Myocyte (in vitro differentiated cells): ENCODE results near the gene STK25. TPM values are rescaled to one million over a fixed set of nuclear protein-coding genes. Genes with fewer than 3 reads are reported as not detected.

Source experiments
- DNase-seq: peaks from one replicate; pipeline ENCODE4 v3.0.0-alpha.2; 2012; ENCODE audit warnings: low read depth
- polyA plus RNA-seq: library from polyadenylated mRNA; unstranded; fragments of >200 nt; gene quantifications from one replicate; pipeline ENCODE4 v1.2.1, GENCODE V29; 2012; ENCODE audit warnings: missing spikeins
- total RNA-seq: library from RNA; depleted of rRNA; stranded (reverse); fragments of >200 nt; gene quantifications from 2 replicates; pipeline ENCODE4 v1.2.3, GENCODE V29; 2014

STK25 gene
- 565 and 642 TPM in 2 replicates for total RNA-seq
- 278 TPM for polyA plus RNA-seq

DNA sequence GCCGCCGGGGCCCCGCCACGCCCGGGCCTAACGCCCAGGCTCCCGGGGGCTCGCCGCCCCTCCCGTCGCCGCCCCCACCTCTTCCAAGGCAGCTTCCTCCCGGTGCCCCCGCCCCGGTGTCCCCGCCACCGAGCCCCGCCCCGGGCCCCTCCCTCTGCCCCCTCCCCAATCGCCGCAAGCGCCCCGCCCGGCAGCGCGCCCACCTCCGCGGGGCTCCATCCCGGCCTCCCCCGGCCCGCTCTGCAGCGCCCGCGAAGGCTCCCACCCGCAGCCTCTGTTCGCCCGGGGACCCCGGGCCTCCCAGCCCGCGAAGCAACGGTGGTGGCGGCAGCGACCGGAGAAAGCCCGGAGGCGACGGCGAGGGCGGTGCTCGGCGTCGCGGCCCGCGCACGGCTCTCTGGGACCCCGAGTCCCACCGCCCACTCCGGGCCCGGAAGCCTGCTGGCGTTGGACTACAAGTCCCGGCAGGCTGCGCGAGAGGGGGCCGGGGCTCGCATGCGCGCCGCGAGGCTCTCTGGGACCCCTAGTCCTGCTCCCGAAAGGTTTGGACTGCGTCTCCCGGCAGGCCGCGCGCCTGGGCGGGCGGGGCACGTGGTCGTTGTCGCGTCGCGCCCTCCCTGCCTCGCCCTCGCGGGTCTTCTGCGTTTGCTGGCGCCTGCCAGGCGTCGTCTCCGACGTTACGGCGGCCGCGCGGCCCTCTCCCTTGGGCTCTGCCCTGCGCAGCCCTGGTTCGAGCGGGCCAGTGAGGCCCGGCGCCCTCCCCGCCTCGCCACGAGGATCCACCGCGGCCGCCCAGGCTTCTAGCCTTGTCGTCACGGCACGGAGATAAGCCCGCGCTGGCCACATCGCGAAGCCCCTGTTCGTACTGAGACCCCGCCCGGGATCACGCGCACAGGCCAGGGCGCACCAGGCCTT is at the start of gene STK25:
STK25 (minus strand) TSS at position 345 of the 915 bp plus-strand sequence. CDS start 549 bp downstream, outside the sequence.
- DNase-seq = peak; percentile 99

DNA sequence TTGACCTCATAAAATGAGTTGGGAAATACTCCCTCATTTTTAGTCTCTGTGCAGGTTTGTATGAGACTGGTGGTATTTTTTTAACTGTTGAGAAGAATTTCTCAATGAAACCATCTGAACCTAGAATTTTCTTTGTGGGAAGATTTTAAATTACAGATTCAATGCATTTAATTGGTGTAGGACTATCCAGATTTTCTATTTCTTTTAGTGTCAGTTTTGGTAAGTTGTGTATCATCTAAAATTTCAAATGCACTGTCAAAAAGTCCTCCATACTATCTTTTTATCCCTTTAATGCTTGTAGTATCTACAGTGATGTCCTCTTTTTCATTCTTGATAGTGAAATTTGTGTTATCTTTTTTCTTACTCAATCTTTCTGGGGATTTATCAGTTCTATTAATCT is 48.4 kb upstream of the STK25 start:
- DNase-seq = no peak

DNA sequence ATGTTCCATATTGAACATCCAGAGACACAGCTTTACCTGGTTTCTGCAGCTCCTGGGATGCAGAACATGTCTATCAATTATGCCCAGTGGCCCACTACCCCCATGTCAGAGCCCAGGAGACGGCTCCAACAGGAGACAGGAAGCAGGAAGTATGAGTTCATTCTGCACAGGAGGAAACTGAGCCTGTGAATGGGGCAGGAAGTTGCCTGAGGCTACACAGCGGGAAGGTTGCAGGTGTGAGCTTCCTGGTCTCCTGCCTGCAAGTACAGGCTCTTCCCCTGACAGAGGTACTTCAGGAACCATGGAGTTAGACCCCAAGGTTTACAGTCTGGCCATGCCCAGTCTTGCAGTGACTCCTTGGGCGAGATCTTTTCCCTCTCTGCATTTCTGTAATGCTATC is 47.3 kb upstream of the STK25 start:
- no peak for DNase-seq

DNA sequence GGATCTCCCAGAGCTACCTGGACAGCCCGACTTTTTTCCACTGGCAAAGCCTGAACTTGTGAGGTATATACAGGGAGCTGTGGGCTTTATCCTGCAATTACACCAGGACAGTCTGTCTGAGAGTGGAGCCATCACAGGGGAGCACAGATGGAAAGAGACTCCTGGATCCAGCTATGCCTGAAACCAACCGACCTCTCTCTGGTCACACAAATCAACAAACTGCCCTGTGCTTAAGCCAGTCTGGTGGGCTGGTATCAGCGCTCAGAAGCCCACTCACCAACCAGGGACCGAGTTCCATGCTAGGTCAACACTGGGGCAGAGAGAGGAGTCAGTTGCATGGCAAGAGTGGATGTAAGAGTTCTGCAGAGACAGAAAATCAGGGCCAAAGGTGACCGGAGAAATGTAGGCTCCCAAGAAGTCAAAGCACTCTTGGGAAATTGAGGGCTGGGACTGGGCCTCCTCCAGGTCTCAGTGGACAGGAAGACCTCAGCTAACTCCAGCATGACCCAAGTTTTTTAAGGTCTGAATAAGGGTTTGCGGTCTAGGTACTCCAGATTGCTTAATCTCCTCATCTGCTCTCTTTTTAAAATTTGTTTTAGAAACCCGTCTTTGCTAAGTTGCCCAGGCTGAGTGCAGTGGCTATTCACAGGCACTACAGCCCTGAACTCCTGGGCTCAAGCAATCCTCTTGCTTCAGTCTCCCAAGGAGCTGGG is 46.4 kb upstream of the STK25 start:
- no peak for DNase-seq

DNA sequence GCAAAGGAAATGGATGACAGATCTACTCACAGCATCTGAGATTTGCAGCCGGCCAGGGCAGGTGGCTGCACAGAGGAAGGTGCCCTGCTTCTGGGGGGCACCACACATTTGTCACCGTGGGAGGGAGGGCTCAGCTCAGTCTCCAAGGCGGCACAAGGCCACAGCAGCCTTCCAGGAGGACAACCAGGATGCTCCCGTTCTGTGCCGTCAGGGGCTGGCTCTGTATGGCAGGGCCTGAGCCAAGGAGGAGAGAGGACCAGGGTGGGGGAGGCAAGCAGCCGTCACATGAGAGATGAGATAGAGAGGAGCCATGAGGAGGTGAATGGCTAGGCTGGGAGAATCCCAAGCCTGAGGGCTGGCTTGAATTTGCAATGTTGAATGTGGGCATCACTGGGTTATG is 45.6 kb upstream of the STK25 start:
- no peak for DNase-seq

DNA sequence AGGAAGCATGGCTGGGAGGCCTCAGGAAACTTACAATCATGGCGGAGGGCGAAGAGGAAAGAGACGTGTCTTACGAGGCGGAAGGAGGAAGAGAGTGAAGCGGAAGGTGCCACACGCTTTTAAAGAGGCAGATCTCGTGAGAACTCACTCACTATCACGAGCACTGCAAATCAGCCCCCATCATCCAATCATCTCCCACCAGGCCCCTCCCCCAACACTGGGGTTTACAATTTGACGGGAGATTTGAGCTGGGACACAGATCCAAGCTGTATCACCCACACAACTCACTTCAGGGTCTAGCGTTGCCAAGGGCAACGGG is 45.1 kb upstream of the STK25 start:
- DNase-seq = no peak

DNA sequence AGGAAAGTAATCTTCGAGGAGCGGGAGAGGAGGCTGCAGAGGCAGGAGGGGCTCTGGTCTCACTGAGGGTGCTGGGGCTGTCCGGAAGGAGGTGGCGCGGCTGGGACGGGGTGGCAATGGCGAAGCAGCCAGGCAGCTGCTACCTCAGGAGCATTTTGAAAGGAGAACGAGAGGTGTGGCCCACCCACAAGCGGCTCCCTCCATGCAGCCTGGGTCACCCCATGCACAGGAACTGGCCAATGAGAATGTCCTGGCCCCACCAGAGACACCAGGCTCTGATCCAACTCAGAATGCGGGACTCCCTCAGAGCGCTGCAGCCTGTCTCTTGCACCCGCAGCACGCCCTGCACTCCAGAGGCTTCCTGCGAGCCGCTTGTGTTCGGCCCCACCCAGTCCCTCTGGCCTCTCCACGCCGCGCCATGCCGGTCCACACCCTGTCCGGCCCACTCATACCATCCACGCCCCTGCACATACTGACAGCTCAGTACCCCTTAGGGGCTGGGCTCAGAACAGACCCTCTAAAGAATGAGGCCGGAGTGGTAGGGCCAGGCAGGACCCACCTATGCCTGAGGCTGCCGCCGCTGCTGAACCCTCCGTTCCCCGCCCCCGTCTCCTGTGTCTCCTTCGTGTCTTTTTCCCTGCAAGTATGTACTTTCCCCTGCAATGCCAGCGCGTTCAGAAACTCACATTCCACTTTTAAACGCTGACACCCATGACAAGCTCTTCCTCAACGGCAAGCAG is 43.8 kb upstream of the STK25 start:
- DNase-seq = no peak

DNA sequence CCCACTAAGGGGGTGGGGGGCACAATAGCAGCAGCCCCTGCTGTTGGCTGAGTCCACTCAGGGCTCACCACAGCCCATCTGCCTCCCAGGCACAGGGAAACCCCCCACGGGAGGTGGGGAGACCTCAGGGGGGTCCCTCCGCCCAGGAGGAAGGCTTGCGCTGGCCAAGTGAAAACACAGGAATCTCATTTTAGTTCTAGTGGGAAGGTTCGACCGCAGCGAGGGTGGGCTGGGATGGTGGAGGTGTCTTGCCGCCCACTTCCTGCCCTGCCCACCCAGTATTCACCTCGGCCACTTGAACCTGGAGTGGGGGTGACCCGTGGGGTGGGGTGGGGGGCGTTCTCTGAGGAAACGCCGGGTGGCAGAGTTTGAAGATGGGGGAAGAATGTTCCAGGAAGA is 43.2 kb upstream of the STK25 start:
- DNase-seq = no peak

DNA sequence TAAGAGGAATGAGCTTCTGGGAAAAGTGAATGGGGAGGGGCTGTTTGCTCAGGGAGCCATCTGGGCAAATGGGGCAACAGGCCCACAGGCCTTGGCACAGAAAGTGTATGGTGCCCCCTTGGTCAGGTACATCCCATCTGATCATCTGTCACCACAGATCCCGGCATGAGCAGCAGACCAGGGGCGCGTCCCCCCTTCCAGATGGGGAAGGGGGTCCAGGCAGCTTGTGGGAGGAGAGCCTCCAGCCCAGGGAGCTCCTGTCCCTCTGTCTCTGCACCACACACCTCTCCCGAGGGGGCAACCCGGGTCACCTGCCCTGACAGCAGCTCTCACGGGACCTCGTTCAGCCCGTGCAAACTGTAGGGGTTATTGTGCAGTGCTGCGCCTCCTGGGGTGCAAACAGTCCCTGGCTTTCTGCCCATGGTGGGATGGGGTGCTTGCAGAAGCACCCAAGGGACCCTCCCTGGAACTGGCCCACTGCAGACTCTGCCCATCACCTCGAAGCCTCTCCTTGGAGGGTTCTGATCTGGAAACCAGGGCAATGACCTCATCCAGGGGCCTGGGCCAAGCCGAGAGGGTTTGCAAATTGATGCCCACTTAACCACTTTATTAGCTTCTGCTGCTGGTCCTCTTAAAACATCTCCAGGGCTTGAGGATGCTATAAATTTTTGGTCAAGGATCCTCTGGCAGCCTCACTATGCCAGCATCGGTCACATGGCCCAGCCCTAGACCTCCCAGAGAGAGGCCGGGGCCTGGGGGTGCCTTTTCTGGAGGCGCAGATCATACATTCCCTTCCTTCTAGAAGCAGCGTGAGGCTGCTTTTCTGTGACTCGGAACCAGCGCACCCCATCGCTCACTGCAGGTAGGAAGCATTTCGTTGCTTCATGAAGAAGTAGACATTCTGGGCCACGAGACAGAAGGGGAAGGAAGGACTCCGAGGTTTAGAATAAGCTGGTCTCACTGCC is 42.5 kb upstream of the STK25 start:
- DNase-seq = no peak

DNA sequence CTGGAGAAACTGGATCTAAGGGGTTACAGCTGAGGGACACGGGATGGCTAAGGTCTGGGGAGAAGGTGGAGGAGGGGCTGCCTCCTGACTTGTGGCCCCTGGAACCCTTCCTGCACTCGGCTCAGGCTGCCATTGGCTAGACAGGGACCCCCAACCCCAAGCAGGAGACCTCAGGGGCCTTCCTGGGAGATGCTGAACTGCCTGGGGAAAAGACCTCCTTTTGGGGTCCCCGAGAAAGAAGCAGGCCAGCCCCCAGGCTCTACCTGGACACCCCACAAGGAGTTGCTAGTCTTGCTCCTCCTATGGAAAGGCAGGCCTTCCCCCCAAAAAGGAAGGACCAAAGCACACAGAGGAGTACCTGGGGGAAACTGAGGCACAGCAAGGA is 40.1 kb upstream of the STK25 start:
- no peak for DNase-seq

DNA sequence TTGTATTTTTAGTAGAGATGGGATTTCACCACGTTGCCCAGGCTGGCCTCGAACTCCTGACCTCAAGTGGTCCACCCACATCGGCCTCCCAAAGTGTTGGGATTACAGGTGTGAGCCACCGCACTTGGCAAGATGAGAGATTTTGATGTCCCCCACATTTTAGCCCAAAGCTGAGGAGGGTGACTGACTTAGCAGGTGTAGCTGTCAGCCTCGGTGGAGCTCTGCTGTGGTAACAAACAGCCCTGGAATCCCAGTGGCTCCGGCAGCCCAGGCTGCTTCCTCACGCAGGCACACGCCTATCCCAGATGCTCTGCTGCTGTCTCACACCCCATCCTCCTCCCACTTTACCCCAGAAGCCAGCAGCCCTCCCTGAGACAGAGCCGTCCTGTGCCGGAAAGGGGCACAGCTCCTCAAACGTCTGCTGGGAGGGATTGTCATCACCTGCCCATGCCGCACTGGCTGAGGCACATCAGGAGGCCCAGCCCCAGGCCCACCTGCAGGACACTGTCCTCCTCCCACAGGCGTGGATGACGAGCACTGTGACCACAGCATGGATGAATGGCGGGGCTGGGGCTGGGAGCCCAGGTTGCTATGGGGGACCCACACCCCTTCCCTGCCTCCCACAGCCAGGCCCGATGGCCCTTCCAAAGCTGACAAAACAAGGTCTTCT is 39.5 kb upstream of the STK25 start:
- peak; percentile 43 for DNase-seq

DNA sequence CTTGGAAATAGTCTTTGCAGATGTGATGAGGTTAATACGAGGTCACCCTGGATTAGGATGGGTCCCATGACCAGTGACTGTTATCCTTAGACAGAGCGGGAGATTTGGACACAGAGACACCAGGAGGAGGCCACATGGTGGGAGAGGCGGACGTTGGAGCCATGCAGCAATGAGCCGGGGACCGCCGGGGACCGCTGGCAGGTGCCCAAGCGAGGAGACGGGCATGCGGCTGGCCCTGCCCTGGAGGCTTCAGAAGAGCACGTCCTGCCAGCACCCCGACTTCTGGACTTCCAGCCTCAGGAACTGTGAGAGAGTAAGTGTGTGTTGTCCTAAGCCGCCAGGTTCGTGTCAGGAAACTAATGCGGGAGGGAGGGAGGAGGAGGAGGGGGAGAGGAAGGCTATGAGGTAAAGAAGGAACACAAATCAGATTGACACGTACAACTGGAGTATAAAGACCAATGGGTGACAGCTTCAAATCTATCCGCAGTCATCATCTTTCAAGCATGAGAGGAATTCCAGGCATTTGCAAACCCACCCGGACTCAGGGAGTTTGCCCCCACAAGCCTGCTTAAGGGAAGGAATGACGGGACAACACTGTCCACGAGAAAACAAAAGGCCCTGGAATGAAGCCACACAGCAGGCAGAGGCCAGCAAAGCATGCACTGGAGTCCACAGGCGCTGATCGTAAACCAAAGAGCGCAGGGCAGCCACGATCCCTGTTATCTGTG is 38.6 kb upstream of the STK25 start:
- peak; percentile 99 for DNase-seq

DNA sequence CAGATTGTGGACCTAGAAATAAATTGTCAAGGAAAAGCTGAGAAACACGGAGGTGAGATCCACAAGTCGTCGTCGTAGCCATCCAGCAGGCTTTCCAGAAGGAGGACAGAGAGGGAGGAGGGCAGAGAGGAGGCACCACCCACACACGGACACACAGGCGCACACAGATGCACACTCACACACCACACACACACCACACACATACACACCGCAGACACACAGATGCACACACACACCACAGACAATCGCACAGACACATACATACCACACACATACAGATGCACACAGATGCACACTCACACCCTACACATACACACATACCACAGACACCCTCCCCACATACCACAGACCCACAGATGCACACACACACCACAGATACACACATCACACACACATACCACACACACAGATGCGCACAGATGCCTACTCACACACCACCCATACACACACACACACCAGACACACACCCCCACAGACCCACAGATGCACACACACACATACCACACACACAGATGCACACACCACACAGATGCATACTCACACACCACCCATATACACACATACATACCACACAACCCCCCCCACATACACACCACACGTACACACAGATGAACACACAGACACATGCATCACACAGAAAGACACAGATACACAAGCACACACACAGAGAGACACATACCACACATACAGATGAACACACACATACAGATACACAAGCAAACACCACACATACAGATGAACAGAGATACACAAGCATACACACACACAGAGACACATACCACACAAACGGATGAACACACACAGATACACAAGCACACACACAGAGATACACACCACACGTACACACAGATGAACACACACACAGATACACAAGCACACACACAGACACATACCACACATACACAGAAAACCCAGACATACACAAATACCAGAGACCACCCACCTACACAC is 37.4 kb upstream of the STK25 start:
- DNase-seq = no peak

DNA sequence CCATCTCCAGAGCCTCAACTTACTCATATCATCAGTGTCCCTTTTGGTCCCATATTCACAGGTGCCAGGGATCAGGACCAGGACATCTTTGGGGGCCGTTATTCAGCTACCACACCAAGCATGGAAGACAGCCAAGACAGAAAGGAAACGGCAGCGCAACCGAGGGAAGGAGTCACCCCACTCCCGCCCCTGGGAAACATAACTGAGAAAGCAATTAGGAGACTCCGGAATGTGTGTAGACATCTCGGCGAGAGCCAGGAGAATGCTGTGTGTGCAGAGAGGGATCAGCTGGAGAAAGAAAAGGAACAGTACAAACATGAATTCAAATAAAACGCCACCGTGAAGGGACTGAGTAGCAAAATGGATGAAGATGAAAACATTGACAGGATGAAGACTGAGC is 36.7 kb upstream of the STK25 start:
- peak; percentile 66 for DNase-seq

DNA sequence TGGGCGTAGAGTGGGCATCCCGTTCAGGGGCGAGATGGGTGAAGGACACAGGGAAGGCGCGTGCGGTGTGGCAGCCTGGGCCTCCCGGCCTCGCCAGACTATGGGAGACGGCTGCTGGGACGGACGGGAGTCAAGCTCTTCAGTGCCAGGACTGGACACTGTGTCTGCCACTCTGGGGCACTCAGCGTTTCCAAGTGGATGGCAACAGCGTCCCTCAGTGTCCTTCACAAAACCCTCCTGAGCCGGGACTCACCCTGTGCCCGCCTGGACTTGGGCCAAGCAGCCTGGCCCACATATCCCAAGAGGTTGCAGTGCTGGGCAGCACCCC is 33.9 kb upstream of the STK25 start:
- DNase-seq = no peak

DNA sequence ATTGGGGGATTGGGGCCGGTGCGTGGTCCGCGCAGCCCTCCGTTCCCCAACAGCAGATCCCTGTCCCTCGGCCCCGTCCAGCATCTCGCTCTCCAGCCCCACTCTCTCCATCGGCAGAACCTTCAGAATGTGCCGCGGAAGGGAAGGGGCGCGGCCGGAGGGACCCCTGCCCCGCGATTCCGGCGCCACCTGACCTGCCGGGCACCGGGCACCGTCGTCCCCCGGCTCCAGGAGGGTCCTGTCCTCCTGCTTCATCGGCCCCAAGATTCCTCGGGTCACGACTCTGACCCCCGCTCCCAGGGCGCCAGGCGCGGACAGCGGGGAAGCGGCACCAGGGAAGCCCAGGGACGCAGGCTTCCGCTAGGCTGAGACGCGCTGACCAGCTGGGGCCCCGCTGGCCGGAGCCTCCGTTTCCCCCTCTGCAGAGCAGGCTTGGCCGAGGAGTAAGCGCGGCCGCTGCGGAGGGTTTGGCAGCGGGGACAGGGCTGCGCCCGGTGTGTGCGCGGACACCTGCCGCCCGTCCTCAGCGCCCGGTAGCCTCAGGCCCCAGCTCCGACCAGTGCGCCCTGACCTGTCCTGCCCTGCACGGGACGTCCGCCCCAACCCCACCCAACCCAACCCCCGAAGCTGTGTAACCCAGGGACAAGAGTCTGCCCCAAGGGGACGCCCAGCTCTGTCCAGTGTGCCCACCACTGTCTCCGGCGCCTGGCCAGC is 33.3 kb upstream of the STK25 start:
- no peak for DNase-seq

DNA sequence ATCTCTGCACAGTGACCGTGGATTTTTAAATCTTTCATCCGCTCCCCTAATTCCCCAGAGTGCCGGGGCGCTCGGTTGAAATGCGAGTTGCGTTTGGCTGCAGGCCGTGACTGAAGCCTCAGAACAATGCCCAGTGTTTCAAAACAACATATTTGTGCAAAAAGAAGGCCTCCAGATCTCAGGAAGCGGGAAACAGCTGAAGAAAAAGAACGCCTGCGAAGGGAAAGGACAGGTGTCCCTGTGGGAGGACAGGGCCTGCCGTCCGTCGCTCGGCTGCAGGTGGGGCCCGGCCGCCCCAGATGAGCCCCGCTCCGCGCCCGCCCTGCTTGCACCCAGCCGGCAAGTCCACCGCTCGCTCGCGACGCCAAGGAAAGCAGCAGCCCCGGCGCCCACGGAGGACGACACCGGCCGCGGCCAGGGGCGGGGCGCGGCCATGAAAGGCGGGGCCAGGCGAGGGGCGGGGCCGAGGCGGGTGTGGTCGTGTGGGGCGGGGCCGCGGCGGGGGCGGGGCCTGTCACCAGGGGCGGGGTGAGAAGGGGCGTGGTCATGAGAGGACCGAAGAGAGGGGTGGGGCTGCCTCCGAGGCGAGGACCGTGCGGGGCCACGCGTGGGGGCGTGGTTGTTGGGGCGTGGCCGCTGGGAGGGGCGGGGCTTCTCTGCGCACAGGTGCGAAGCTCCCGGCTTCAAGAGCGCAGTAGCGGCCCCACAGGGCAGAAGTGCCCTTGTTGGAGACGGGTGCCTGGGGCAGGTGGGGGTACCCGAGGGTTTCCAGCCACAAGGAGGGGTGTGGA is 32.6 kb upstream of the STK25 start:
- DNase-seq = peak; percentile 57
